Fibroblast of lung (primary cell): ENCODE data around the gene TDRD9. TPM values are rescaled to one million over a fixed set of nuclear protein-coding genes. Genes with fewer than 3 reads are reported as not detected.
A peak's percentile ranks its signal among the peaks of the same experiment; 100 is the strongest.

Experiments
- DNase-seq, 2 donors: peaks; one replicate each; pipeline versions ENCODE4 v3.0.0 to v3.0.0-alpha.2; 2010; ENCODE audit warnings: low read depth in 2 of 2
- H2AFZ ChIP-seq: 2 replicates; pipeline ENCODE4 v1.5.1; 2012; ENCODE audit warnings: low read length, control low read depth, inconsistent platforms
- H3K27ac ChIP-seq: 2 replicates; pipeline ENCODE4 v1.5.1; 2011; ENCODE audit warnings: low read length, control low read depth; ENCODE audit not compliant: insufficient read depth
- H3K27me3 ChIP-seq: 2 replicates; pipeline ENCODE4 v1.5.1; 2011; ENCODE audit warnings: mild to moderate bottlenecking, low read length; ENCODE audit not compliant: control insufficient read depth, insufficient read depth
- H3K36me3 ChIP-seq: 2 replicates; pipeline ENCODE4 v1.5.1; 2011; ENCODE audit warnings: low read length; ENCODE audit not compliant: control insufficient read depth, insufficient read depth
- H3K4me1 ChIP-seq: 2 replicates; pipeline ENCODE4 v1.5.1; 2011; ENCODE audit warnings: low read length; ENCODE audit not compliant: control insufficient read depth, insufficient read depth; ENCODE audit errors: extremely low read depth
- H3K4me2 ChIP-seq: 2 replicates; pipeline ENCODE4 v1.5.1; 2011; ENCODE audit warnings: low read length, control low read depth; ENCODE audit not compliant: insufficient read depth; ENCODE audit errors: extremely low read depth
- H3K4me3 ChIP-seq, 4 experiments: fragments of 200-600 bp in 1 of 4; sonication (generic) in 1 of 4; replicated peaks in 1 of 4; 2 replicates each; pipeline ENCODE4 v1.5.1; 2011 to 2016; ENCODE audit warnings: low read length in 4 of 4, low read depth in 3 of 4, mild to moderate bottlenecking in 3 of 4, control low read depth in 2 of 4, inconsistent platforms in 1 of 4, mixed read lengths in 1 of 4; ENCODE audit not compliant: insufficient read depth in 1 of 4; ENCODE audit errors: control extremely low read depth in 1 of 4
- H3K79me2 ChIP-seq: 2 replicates; pipeline ENCODE4 v1.5.1; 2012; ENCODE audit warnings: mild to moderate bottlenecking, low read length, inconsistent platforms; ENCODE audit not compliant: control insufficient read depth, insufficient read depth
- H3K9ac ChIP-seq: 2 replicates; pipeline ENCODE4 v1.5.1; 2011; ENCODE audit warnings: mild to moderate bottlenecking, low read length, control low read depth; ENCODE audit not compliant: insufficient read depth
- H3K9me3 ChIP-seq: 2 replicates; pipeline ENCODE4 v1.5.1; 2012; ENCODE audit warnings: low read depth, low read length; ENCODE audit not compliant: control insufficient read depth, insufficient read depth
- H4K20me1 ChIP-seq: 2 replicates; pipeline ENCODE4 v1.5.1; 2011; ENCODE audit warnings: low read length; ENCODE audit not compliant: control insufficient read depth, insufficient read depth; ENCODE audit errors: extremely low read depth
- CTCF ChIP-seq, 2 donors: IDR thresholded peaks in 1 of 2; conservative IDR thresholded peaks in 1 of 2; 1 replicate in 1 of 2; 2 replicates in 1 of 2; pipeline ENCODE4 v1.5.1; 2011 to 2012; ENCODE audit warnings: low read length in 2 of 2, control low read depth in 1 of 2, inconsistent platforms in 1 of 2, low read depth in 1 of 2, mild to moderate bottlenecking in 1 of 2
- EZH2 ChIP-seq: IDR thresholded peaks from 2 replicates; pipeline ENCODE4 v1.5.1; 2012; ENCODE audit warnings: low read length, control low read depth, mild to moderate bottlenecking; ENCODE audit errors: missing control alignments
- polyA plus RNA-seq, 2 donors: library from polyadenylated mRNA; depleted of rRNA in 1 of 2; stranded (reverse) in 1 of 2; unstranded in 1 of 2; fragments of >200 nt; gene quantifications; 2 replicates each; pipeline ENCODE4 v1.2.1, GENCODE V29; 2011 to 2012; ENCODE audit warnings: missing spikeins in 1 of 2
- total RNA-seq: library from RNA; depleted of rRNA; stranded (reverse); fragments of >200 nt; gene quantifications from 2 replicates; pipeline ENCODE4 v1.2.1, GENCODE V29; 2014

TDRD9 gene
- total and polyA plus RNA-seq, 2 donors (not counting 1 experiment from before 2014, with no cell fraction given): 0.28 to 0.50 TPM

GRCh38 chr14:103899833-103900232, 28.4 kb upstream of the TDRD9 start:
- no peaks in the 10 kb centered on the region for H3K4me1 ChIP-seq
- H3K79me2 ChIP-seq: no peaks in the 10 kb centered on the region
- H2AFZ ChIP-seq: no peak overlapping the region
- no peaks in the 10 kb centered on the region for H3K27me3 ChIP-seq
- H4K20me1 ChIP-seq: no peaks in the 10 kb centered on the region
- H3K36me3 ChIP-seq: no peaks in the 10 kb centered on the region
- no peak overlapping the region for H3K4me3 ChIP-seq
- no peak overlapping the region for H3K9ac ChIP-seq
- H3K9me3 ChIP-seq: no peaks in the 10 kb centered on the region
- H3K27ac ChIP-seq: no peak overlapping the region
- TF ChIP-seq CTCF (conservative IDR thresholded peaks at IDR 0.05 in 1 of 2, IDR thresholded peaks at IDR 0.05 in 1 of 2; ENCODE audit: low read depth in 1 of 2, low read length in 2 of 2) (no peak), EZH2 (no peak)
- H3K4me2 ChIP-seq: no peak overlapping the region
- DNase-seq: no peak

GRCh38 chr14:103904493-103905107, 23.7 kb upstream of the TDRD9 start:
- DNase-seq: peak in 1 of 2 donors; percentile 50
- Histone ChIP-seq H3K27ac (no peak overlapping the region), H3K4me1 (no peaks in the 10 kb centered on the region), H3K4me3 (no peak overlapping the region), H3K79me2 (no peaks in the 10 kb centered on the region), H3K9me3 (no peaks in the 10 kb centered on the region), H3K4me2 (no peak overlapping the region), H3K9ac (no peak overlapping the region), H4K20me1 (no peaks in the 10 kb centered on the region), H2AFZ (no peak overlapping the region), H3K36me3 (no peaks in the 10 kb centered on the region), H3K27me3 (no peaks in the 10 kb centered on the region)
- no peak for TF ChIP-seq EZH2
- TF ChIP-seq CTCF (conservative IDR thresholded peaks at IDR 0.05 in 1 of 2, IDR thresholded peaks at IDR 0.05 in 1 of 2; ENCODE audit: low read depth in 1 of 2, low read length in 2 of 2): no peak

GRCh38 chr14:103905842-103906456, 22.3 kb upstream of the TDRD9 start:
- H3K4me3 ChIP-seq: no peak overlapping the region
- H3K27ac ChIP-seq: no peak overlapping the region
- H3K4me1 ChIP-seq: peaks cover 2% of the 10 kb centered on the region
- no peaks in the 10 kb centered on the region for H4K20me1 ChIP-seq
- TF ChIP-seq CTCF (conservative IDR thresholded peaks at IDR 0.05 in 1 of 2, IDR thresholded peaks at IDR 0.05 in 1 of 2; ENCODE audit: low read depth in 1 of 2, low read length in 2 of 2): peak; percentile 21 to 31
- TF ChIP-seq EZH2: no peak
- no peak overlapping the region for H3K4me2 ChIP-seq
- no peaks in the 10 kb centered on the region for H3K79me2 ChIP-seq
- no peak overlapping the region for H3K9ac ChIP-seq
- H2AFZ ChIP-seq: no peak overlapping the region
- no peaks in the 10 kb centered on the region for H3K36me3 ChIP-seq
- H3K9me3 ChIP-seq: no peaks in the 10 kb centered on the region
- DNase-seq: no peak
- no peaks in the 10 kb centered on the region for H3K27me3 ChIP-seq
